GM03348 (cell line): ENCODE measurements around the gene DTL.

Source experiments
- DNase-seq: peaks from one replicate; pipeline ENCODE4 v3.0.0; 2012; ENCODE audit warnings: low spot score

DTL gene

DNA sequence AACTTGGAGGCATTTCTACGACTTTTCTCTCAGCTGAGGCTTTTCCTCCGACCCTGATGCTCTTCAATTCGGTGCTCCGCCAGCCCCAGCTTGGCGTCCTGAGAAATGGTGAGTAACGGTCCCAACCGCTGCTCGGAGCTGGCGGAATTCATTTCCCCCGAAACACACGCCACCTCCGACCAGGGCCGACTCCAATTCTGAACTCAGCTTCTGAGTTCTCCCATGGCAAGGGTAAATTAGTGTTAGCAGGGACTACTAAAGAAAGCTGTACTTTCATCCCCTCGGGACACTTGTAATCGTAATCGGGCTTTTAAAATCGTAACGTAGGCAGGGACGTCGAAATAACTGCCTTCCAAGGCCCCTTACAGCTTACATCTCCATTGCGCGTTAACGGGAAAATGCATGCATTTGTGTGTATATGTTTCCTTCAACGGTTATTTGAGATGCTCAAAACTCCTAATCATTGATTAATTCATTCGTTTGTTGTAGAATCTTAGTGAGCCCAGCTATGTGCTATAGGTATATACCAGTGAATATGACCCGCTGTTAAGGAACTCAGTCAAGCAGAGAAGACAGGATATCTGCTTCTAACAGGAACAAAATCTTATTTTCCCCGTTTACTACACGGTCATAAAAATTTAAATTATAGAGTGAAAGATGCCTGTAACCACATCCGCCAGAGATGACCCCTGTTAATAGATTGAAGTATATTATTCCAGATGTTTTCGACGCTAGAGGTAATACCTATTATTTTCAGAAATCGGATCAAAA, 472 bp downstream of the DTL start:
- no peak for DNase-seq

- no peak for DNase-seq
These were observed 2.4 kb downstream of the DTL start for GRCh38 chr1:212037900-212038299.

DNA sequence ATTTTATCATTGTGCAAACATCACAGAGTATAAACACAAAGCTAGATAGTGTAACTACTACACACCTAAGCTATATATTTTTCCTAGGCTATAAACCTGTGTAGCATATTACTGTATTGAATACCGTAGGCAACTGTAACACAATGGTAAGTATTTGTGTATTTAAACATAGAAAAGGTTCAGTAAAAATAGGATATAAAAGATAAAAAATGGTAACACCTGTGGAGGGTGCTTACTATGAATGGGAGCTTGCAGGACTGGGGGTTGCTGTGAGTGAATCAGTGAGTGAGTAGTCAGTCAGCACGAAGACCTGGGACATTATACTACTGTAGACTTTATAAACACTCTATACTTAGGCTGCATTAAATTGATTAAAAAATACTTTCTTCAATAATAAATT, 4.1 kb downstream of the DTL start:
- DNase-seq: no peak

- no peak for DNase-seq
These were observed 5.3 kb downstream of the DTL start for GRCh38 chr1:212040629-212041412.

GRCh38 chr1:212042436-212042835, 6.9 kb downstream of the DTL start:
- no peak for DNase-seq

GRCh38 chr1:212044851-212045250, 9.3 kb downstream of the DTL start:
- DNase-seq: no peak

- peak; percentile 44 for DNase-seq
These were observed 10.4 kb downstream of the DTL start for GRCh38 chr1:212045981-212046380.

DNA sequence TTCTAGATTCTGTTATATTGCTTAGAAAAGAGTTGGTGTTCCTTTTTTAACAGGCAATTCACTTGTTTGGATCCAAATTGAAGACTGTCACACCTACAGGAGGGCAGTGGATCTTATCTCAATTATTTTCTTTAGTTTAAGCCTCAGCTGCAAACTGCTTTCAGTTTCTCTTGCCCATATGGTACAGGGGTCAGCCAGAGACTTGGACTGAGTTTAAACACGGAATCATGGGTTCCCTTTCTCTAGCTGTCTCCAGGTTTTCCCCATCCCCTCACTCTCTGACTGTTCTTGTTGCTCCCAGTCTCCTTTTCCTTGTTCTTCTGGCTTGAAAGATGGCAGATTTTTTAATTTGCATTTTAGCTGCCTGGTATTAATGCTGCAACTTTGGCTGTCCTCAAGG, 18.4 kb downstream of the DTL start:
- DNase-seq: no peak

DNA sequence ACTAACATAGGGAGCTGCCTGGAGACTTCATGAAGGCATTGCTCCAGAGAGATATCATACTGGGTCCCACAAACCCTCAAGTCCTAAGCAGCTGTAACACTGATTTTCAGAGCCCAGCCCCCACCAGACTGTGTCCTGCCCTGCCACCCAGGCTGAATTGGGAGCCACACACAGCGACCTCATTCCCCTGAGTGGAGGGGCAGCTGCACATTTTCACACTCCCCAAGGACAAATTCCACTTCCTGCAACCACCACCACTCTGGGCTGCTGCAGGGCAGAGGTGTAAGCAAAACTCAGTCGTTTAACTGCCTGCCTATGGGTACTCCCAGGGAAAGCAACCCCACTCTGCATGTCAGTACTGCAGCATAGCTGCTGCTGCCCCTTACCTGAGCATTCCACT, 19.8 kb downstream of the DTL start:
- no peak for DNase-seq

- no peak for DNase-seq
These were observed 25.3 kb downstream of the DTL start for GRCh38 chr1:212060632-212061472.

DNA sequence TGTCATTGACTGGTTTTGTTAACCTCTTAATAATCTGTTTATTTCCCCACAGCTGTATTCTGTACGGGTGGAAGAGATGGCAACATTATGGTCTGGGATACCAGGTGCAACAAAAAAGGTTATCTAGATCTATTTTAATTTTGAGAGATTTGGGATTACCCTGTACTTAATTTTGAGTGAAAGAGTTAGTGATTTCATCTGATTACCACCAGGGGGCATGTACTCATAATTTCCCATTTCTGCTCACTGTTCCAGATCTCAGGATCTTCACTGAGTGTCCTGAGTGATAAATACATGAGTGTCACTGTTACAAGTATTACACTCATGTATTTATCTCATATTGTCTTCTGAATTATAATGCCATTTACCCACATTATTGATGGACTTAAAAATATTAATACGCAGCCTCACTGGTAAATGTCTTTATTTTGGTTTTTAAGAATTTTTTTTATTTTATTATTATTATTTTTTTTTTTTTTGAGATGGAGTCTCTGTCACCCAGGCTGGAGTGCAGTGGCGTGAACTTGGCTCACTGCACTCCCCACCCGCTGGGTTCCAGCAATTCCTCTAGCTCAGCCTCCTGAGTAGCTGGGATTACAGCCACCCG, 27.4 kb downstream of the DTL start:
- DNase-seq: peak; percentile 65

GRCh38 chr1:212067787-212068186, 32.2 kb downstream of the DTL start:
- no peak for DNase-seq

GRCh38 chr1:212070720-212071302, 35.3 kb downstream of the DTL start:
- peak; percentile 71 for DNase-seq

DNA sequence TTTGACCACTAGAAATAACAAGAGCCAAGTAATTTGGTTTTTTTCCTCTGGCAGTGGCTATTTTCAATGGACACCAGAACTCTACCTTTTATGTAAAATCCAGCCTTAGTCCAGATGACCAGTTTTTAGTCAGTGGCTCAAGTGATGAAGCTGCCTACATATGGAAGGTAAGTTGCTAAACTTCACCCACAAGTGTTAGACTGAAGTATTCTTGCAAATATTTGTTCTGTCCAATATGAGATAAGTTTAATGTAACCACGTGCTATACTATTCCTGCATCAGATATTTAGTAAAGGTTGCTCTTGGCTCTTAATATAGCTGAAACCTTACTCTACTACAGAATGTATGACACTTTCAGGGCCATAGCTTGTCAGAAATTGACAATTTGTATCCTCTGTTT, 36.5 kb downstream of the DTL start:
- DNase-seq: no peak

- DNase-seq: no peak
These were observed 37.9 kb downstream of the DTL start for GRCh38 chr1:212073490-212073889.

DNA sequence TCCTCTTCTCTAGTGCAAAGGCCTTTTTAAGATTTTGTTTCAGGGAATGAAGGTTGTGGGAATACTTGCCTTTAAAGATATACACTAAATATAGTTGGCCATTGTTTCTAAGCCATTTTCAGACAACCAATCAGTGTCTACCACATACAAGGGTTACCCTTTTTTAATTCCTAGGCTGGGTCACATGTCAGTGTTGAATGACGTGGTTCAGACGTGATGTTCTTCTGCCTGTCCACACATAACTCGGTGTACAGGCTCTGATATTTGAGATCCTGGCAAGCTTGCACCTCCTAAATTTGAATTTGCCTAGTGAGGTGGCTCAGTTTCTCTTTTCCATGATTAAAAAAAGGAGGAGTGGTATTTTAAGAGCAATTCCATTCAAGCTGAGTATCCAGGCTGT, 38.8 kb downstream of the DTL start:
- DNase-seq: no peak

DNA sequence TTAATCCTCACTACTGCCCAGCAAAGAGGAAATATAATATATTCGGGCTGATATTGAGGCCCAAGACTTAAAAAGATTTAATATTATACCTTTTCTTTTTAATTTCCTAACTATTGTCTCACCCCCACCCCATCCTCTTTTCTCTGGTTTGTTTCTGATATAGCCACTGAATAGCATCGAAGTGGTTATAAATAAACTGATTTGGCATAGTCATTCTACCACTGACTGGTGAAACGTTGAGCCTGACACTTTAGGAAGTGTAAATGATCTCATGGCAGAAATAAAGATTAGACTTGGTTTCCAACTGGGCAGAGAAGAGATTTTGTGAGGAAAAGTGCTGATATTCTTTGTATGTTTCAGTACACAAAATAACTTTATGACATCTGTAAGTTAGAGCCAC, 39.3 kb downstream of the DTL start:
- no peak for DNase-seq

- no peak for DNase-seq
These were observed 41.5 kb downstream of the DTL start for GRCh38 chr1:212077028-212077427.

- no peak for DNase-seq
These were observed 43.3 kb downstream of the DTL start for GRCh38 chr1:212078826-212079225.

DNA sequence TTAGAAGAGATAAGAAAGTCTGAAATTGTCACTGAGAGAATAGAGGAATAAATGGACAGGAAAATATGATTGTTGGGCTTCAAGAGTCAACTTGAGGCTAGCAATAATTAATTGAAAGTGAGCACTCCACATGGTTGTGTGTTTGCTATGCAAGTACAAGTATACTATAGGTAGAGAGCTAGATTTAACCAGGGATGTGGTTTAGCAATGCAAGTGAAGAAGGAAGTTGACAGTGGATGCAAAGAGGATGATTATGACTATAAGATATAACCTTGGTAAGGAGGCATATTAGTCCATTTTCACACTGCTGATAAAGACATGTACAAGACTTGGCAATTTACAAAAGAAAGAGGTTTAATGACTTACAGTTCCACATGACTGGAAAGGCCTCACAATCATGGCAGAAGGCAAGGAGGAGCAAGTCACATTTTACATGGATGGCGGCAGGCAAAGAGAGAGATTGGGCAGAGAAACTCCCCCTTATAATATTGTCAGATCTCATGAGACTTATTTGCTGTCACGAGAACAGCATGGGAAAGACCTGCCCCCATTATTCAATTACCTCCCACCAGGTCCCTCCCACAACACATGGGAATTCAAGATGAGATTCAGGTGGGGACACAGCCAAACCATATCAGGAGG, 47.3 kb downstream of the DTL start:
- DNase-seq: no peak

- no peak for DNase-seq
These were observed 54.1 kb downstream of the DTL start for GRCh38 chr1:212089560-212090163.
